Neuronal stem cell (in vitro differentiated cells): Measurements from ENCODE around the gene LMLN.
"Not testable (repeated sequence)": the region's sequence is repeated elsewhere in the genome, so short reads cannot be mapped to it uniquely, and the experiment has no call there.

Source experiments
- DNase-seq: peaks from one replicate; pipeline ENCODE4 v3.0.0-alpha.2; 2013; ENCODE audit warnings: low spot score
- H2AFZ ChIP-seq: one replicate; pipeline ENCODE4 v1.6.1; 2013; ENCODE audit warnings: mild to moderate bottlenecking, low read length, inconsistent platforms
- H2AK5ac ChIP-seq: 2 replicates; pipeline ENCODE4 v1.6.1; 2013; ENCODE audit warnings: low read depth, mild to moderate bottlenecking, inconsistent platforms, low read length, moderate library complexity, mixed read lengths
- H2BK120ac ChIP-seq: 2 replicates; pipeline ENCODE4 v1.6.1; 2013; ENCODE audit warnings: low read depth, mild to moderate bottlenecking, inconsistent platforms, low read length, moderate library complexity, mixed read lengths
- H2BK12ac ChIP-seq: one replicate; pipeline ENCODE4 v1.6.1; 2013; ENCODE audit warnings: low read length, inconsistent platforms
- H2BK15ac ChIP-seq: 2 replicates; pipeline ENCODE4 v1.6.1; 2013; ENCODE audit warnings: mild to moderate bottlenecking, low read length, inconsistent platforms, mixed read lengths
- H2BK5ac ChIP-seq: one replicate; pipeline ENCODE4 v1.6.1; 2013; ENCODE audit warnings: inconsistent platforms, mild to moderate bottlenecking, low read length, moderate library complexity
- H3K14ac ChIP-seq: one replicate; pipeline ENCODE4 v1.6.1; 2013; ENCODE audit warnings: low read length, inconsistent platforms
- H3K18ac ChIP-seq: 2 replicates; pipeline ENCODE4 v1.6.1; 2013; ENCODE audit warnings: low read length, inconsistent platforms
- H3K23ac ChIP-seq: 2 replicates; pipeline ENCODE4 v1.6.1; 2013; ENCODE audit warnings: low read depth, mild to moderate bottlenecking, mixed read lengths, low read length, inconsistent platforms; ENCODE audit not compliant: poor library complexity
- H3K27ac ChIP-seq: replicated peaks from 3 replicates; pipeline ENCODE4 v1.5.1; 2013; ENCODE audit warnings: low read length, inconsistent platforms
- H3K27me3 ChIP-seq, 3 experiments: 2 replicates each; pipeline ENCODE4 v1.6.1; 2013; ENCODE audit warnings: low read length in 3 of 3, mild to moderate bottlenecking in 2 of 3, inconsistent platforms in 1 of 3, low read depth in 1 of 3, mixed read lengths in 1 of 3, moderate library complexity in 1 of 3; ENCODE audit not compliant: control insufficient read depth in 3 of 3, insufficient read depth in 3 of 3
- H3K36me3 ChIP-seq, 2 donors: replicated peaks in 1 of 2; 2 replicates each; pipeline ENCODE4 v1.6.1; 2013; ENCODE audit warnings: low read length in 2 of 2; ENCODE audit not compliant: control insufficient read depth in 2 of 2, insufficient read depth in 2 of 2
- H3K4ac ChIP-seq: 2 replicates; pipeline ENCODE4 v1.6.1; 2013; ENCODE audit warnings: inconsistent platforms, mild to moderate bottlenecking, low read length, moderate library complexity
- H3K4me1 ChIP-seq, 2 donors: 1 replicate in 1 of 2; 2 replicates in 1 of 2; pipeline ENCODE4 v1.6.1; 2013; ENCODE audit warnings: low read length in 2 of 2, low read depth in 1 of 2; ENCODE audit not compliant: control insufficient read depth in 2 of 2, insufficient read depth in 1 of 2
- H3K4me2 ChIP-seq: one replicate; pipeline ENCODE4 v1.6.1; 2013; ENCODE audit warnings: mild to moderate bottlenecking, low read length, inconsistent platforms; ENCODE audit not compliant: insufficient read depth, poor library complexity, severe bottlenecking
- H3K4me3 ChIP-seq, 2 donors: 2 replicates each; pipeline ENCODE4 v1.5.1; 2013; ENCODE audit warnings: low read length in 2 of 2, mild to moderate bottlenecking in 2 of 2, inconsistent platforms in 1 of 2, moderate library complexity in 1 of 2
- H3K79me1 ChIP-seq: one replicate; pipeline ENCODE4 v1.6.1; 2013; ENCODE audit warnings: low read depth, mild to moderate bottlenecking, inconsistent platforms, low read length, moderate library complexity
- H3K9ac ChIP-seq: one replicate; pipeline ENCODE4 v1.6.1; 2013; ENCODE audit warnings: mild to moderate bottlenecking, low read depth, low read length, inconsistent platforms; ENCODE audit not compliant: poor library complexity
- H3K9me3 ChIP-seq, 2 donors: replicated peaks in 1 of 2; 2 replicates each; pipeline versions ENCODE3 to v1.6.1; 2013; ENCODE audit warnings: low read length in 2 of 2, mild to moderate bottlenecking in 2 of 2, inconsistent platforms in 1 of 2, low read depth in 1 of 2, mixed read lengths in 1 of 2, moderate library complexity in 1 of 2; ENCODE audit not compliant: control insufficient read depth in 2 of 2, insufficient read depth in 1 of 2
- H4K8ac ChIP-seq: one replicate; pipeline ENCODE4 v1.6.1; 2013; ENCODE audit warnings: low read depth, mild to moderate bottlenecking, inconsistent platforms, low read length, moderate library complexity
- H4K91ac ChIP-seq: one replicate; pipeline ENCODE4 v1.6.1; 2013; ENCODE audit warnings: low read length, low read depth, mild to moderate bottlenecking, inconsistent platforms; ENCODE audit not compliant: poor library complexity
- WGBS, 2 donors: extraction: QIAGEN DNeasy Blood & Tissue Kit; methylation state at CpG; one replicate each; pipeline ENCODE4 v1.1.7; 2013; ENCODE audit warnings: missing lambda C conversion rate in 2 of 2, mixed read lengths in 1 of 2; ENCODE audit not compliant: insufficient read length in 2 of 2, insufficient replicate concordance in 1 of 2; ENCODE audit errors: extremely low coverage in 2 of 2; 5-methylcytosine and 5-hydroxymethylcytosine counted together

LMLN gene

GRCh38 chr3:197957790-197958133, 2.3 kb upstream of the LMLN start:
- no peak for DNase-seq

GRCh38 chr3:197958346-197958745, 1.7 kb upstream of the LMLN start:
- no CpG with 5 or more reads among the region's 4 CpGs for WGBS, 2 donors
- no peak overlapping the region for H3K23ac ChIP-seq
- DNase-seq: no peak

More at GRCh38 chr3:197957790-197958133, 2.3 kb upstream of the LMLN start:
- Histone ChIP-seq H3K4me2 (no peak overlapping the region), H3K4me3 (no peak overlapping the region), H3K27ac (no peak overlapping the region), H2BK120ac (no peak overlapping the region), H3K27me3 (no peaks in the 10 kb centered on the region), H3K36me3 (peaks cover 32 to 44% of the 10 kb centered on the region in 2 donors), H2AK5ac (no peak overlapping the region), H3K23ac (no peak overlapping the region), H3K14ac (no peak overlapping the region), H3K79me1 (no peaks in the 10 kb centered on the region), H3K4ac (no peak overlapping the region), H4K91ac (no peak overlapping the region), H2BK15ac (no peak overlapping the region), H2BK5ac (no peak overlapping the region), H3K9me3 (peaks cover 0 to 1% of the 10 kb centered on the region in 2 donors), H3K18ac (no peak overlapping the region), H2BK12ac (no peak overlapping the region), H4K8ac (no peak overlapping the region), H2AFZ (no peak overlapping the region), H3K9ac (no peak overlapping the region), H3K4me1 (peaks cover 3 to 7% of the 10 kb centered on the region in 2 donors)
- no CpG with 5 or more reads among the region's 5 CpGs for WGBS, 2 donors

GRCh38 chr3:197958848-197959247, 1.2 kb upstream of the LMLN start:
- peak overlapping the region in 1 of 2 donors; percentile 73 for H3K4me3 ChIP-seq
- H3K4me1 ChIP-seq, H3K23ac ChIP-seq, H3K27ac ChIP-seq, H3K4ac ChIP-seq, H2BK120ac ChIP-seq, DNase-seq, H3K4me2 ChIP-seq, H2BK5ac ChIP-seq, H3K18ac ChIP-seq, H4K91ac ChIP-seq, H4K8ac ChIP-seq, H3K9ac ChIP-seq, H2BK15ac ChIP-seq, H2AK5ac ChIP-seq, H2BK12ac ChIP-seq, H2AFZ ChIP-seq, H3K14ac ChIP-seq, H3K79me1 ChIP-seq, H3K27me3 ChIP-seq, H3K9me3 ChIP-seq: not testable (repeated sequence)
- peaks cover 23 to 33% of the 10 kb centered on the region in 2 donors for H3K36me3 ChIP-seq
- WGBS, 2 donors: no CpG with 5 or more reads among the region's 19 CpGs

More at GRCh38 chr3:197958346-197958745, 1.7 kb upstream of the LMLN start:
- Histone ChIP-seq H2AK5ac (no peak overlapping the region), H3K36me3 (peaks cover 27 to 39% of the 10 kb centered on the region in 2 donors), H3K18ac (no peak overlapping the region), H3K27ac (no peak overlapping the region), H3K79me1 (no peaks in the 10 kb centered on the region), H3K4me2 (no peak overlapping the region), H3K9me3 (peaks cover 0 to 1% of the 10 kb centered on the region in 2 donors), H2AFZ (no peak overlapping the region), H2BK5ac (no peak overlapping the region), H3K14ac (no peak overlapping the region), H3K4me3 (no peak overlapping the region), H2BK120ac (no peak overlapping the region), H2BK12ac (no peak overlapping the region), H2BK15ac (no peak overlapping the region), H4K8ac (no peak overlapping the region), H3K9ac (no peak overlapping the region), H3K4ac (no peak overlapping the region), H4K91ac (no peak overlapping the region), H3K4me1 (peaks cover 3 to 7% of the 10 kb centered on the region in 2 donors), H3K27me3 (no peaks in the 10 kb centered on the region)

- Histone ChIP-seq H3K9ac (no peak overlapping the region), H2BK15ac (no peak overlapping the region), H3K79me1 (no peaks in the 10 kb centered on the region), H4K91ac (no peak overlapping the region), H3K27ac (no peak overlapping the region), H2BK5ac (no peak overlapping the region), H3K36me3 (peaks cover 18 to 27% of the 10 kb centered on the region in 2 donors), H3K27me3 (no peaks in the 10 kb centered on the region), H3K4ac (no peak overlapping the region), H4K8ac (no peak overlapping the region), H3K4me3 (peak overlapping the region; percentile 73 to 77), H2AFZ (peak overlapping the region; percentile 93), H3K4me2 (peak overlapping the region; percentile 53), H2AK5ac (no peak overlapping the region), H3K14ac (no peak overlapping the region), H3K23ac (no peak overlapping the region), H2BK120ac (no peak overlapping the region), H2BK12ac (no peak overlapping the region), H3K4me1 (peaks cover 3 to 7% of the 10 kb centered on the region in 2 donors), H3K18ac (no peak overlapping the region), H3K9me3 (peaks cover 0 to 1% of the 10 kb centered on the region in 2 donors)
- DNase-seq: no peak
- no CpG with 5 or more reads among the region's 6 CpGs for WGBS, 2 donors
Measured at GRCh38 chr3:197959500-197959890, 522 bp upstream of the LMLN start.
